HCT116 (cell line): ENCODE data around the gene OR1F1.

Experiments used
- CTCF ChIP-seq, 3 experiments: fragments of 200-600 bp in 1 of 3; sonication (generic) in 1 of 3; IDR thresholded peaks in 2 of 3; conservative IDR thresholded peaks in 1 of 3; 2 replicates each; pipeline ENCODE4 v1.5.1; 2012 to 2017; ENCODE audit warnings: low read depth in 2 of 3, low read length in 2 of 3, antibody characterized with exemption in 1 of 3, borderline replicate concordance in 1 of 3, control low read depth in 1 of 3, mild to moderate bottlenecking in 1 of 3, mixed read lengths in 1 of 3, mixed run types in 1 of 3, moderate library complexity in 1 of 3; ENCODE audit not compliant: insufficient read depth in 1 of 3
- ZNF274 ChIP-seq: fragments of 200-500 bp; sonication (Bioruptor generic); IDR thresholded peaks from 2 replicates; pipeline ENCODE4 v1.6.1; 2014; ENCODE audit warnings: mild to moderate bottlenecking, low read depth, low read length, inconsistent platforms

- TF ChIP-seq CTCF (IDR thresholded peaks at IDR 0.05 in 2 of 3, conservative IDR thresholded peaks at IDR 0.05 in 1 of 3; ENCODE audit: borderline replicate concordance in 1 of 3, insufficient read depth in 1 of 3, low read depth in 2 of 3, low read length in 2 of 3) (peak in 2 of 3 experiments; percentile 27 to 48; a peak in 3 of 6 replicates), ZNF274 (no peak)
Observed at GRCh38 chr16:3152277-3152990, 35.6 kb upstream of the OR1F1 start.
